NCI-H146 treated with DMSO at 0.1 percent for 48 hours (cell line): ENCODE results near the gene FRMPD2.
"Not testable (repeated sequence)": the region's sequence is repeated elsewhere in the genome, so short reads cannot be mapped to it uniquely, and the experiment has no call there.

Source experiments
- DNase-seq: peaks from one replicate; lab custom pipeline; 2025; ENCODE audit not compliant: unreplicated experiment; lab: John Stamatoyannopoulos, UW

Gene FRMPD2

DNA sequence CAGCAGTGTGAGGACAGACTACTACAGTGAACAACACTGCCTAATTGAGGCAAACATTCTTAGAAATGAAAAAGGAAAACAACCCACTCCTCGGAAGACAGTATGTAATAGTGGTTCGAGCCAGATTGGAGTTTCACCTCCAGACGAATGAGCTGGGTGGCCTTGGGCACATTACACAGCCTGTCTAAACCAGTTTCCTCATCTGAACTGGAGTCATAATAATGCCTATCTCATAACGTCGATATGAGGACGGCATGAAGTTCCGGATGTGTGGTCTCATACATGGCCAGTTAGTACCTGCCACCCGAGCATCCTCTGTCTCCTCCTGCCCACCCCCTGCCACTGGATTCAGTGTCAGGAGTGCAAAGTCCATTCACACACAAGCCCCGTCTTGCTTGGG is 15.8 kb upstream of the FRMPD2 start:
- DNase-seq: no peak

- DNase-seq: peak; percentile 13
Observed at GRCh38 chr10:48289501-48290238, 15.2 kb upstream of the FRMPD2 start.

- DNase-seq: no peak
Observed at GRCh38 chr10:48288661-48289060, 14.2 kb upstream of the FRMPD2 start.

DNA sequence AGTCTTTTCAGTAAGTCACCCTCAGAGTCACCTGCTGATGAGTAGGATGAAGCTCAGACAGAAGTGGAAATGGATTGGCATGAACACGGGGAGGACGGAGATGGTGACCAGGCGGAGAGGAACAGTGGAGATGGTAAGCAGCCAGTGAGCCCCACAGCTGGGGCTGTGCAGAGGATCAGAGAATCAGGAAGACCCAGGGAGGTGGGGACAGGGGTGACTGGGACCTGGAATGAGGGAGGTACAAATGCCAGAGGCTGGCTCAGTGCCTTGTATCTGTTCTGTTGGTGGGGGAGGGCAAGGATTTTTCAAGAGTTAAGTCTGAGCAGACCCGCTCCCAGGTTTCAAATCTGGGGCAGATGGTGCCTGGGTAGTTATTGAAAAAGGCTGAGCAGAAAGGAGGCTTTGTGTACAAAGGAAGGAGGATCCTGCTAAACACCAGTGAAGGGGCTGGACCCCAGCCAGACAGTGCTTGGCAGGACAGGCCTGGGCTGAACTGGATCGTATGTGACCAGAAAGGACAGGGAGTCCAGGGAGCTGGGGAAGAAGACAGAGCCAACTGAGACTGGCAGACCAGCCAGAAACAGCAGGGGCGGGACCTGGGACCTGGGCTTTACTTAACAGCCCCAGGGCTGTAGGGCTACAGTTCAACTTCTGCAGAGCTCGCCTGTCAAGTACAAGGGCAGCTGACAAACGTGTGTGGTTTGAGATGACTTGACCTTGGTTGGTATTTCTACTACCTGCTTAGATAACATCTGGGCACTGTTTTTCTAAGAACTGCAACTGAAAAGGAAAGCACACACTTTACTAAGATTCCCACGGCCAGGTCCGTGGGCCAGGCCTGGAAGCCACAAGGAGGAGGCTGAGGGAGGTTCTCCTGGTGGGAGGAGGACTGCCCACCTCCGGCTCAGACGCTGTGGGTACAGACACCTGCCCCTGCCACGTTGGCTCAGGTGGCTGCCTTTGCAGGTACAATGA is 13.2 kb upstream of the FRMPD2 start:
- DNase-seq: no peak

DNA sequence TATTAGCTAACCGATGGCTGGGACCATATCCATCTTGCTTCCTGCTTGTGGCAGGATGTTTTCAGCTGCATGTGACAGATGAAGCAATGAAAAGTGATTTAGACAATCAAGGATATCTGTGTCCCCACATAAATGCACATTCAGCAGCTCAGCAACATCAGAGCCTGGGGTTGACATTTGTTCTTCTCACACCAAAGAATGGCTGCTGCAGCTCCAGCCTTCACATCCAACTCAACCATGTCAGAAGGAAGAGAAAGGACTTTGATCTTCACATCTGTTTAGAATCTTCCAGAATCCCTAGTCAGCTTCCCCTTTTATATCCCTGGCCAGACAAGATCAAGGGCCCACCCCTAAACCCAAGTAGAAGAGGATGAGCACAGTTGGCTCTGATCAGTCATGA is 11.9 kb upstream of the FRMPD2 start:
- DNase-seq: no peak

GRCh38 chr10:48285710-48286109 is 11.2 kb upstream of the FRMPD2 start:
- DNase-seq: no peak

DNA sequence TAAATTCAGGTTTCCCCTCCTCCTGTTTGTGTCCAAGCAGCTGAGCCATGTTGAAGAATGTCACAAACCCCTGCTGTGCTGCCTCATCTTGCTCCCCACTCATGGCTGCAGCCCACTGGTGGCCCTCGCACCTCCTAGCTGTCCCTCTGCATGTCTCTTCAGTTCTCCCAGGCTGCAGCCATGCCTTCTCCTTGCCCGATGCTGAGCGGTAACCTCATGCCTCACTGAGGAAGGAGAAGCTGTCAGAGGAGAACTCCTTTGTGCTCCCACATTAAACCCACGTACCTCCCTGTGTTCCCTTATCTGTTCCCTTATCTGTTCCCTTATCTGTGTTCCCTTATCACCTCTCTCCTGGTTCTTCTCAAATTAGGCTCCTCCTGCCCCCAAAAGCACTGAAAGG is 10.3 kb upstream of the FRMPD2 start:
- DNase-seq: no peak

DNA sequence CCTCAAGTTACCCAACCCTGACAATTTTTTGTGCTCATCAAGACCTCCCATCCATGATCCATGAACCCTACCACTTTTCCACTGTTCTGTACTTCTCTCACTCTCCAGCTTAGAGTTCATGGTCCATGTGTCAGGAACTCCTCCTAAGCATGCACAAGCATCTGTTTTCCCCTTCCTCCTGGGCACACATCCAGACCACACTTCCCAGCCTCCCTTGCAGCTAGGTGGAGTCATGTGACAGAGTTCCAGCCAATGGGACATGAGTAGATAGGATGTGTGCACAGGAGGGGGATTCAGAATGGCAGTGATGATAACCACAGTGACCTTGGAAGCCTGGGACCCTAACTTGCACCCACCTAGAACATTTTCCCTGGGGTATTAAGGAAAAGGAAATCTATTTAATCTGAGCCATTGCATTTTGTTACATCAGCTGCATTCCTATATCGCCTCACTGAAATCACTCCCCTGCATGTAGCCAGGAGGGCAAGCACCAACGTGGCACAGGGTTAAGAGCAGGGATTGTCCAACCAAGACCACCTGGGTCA is 9.6 kb upstream of the FRMPD2 start:
- no peak for DNase-seq

GRCh38 chr10:48282829-48283228 is 8.3 kb upstream of the FRMPD2 start:
- no peak for DNase-seq

GRCh38 chr10:48281697-48282096 is 7.2 kb upstream of the FRMPD2 start:
- DNase-seq: not testable (repeated sequence)

- DNase-seq: no peak
Observed at GRCh38 chr10:48279081-48279751, 4.7 kb upstream of the FRMPD2 start.

DNA sequence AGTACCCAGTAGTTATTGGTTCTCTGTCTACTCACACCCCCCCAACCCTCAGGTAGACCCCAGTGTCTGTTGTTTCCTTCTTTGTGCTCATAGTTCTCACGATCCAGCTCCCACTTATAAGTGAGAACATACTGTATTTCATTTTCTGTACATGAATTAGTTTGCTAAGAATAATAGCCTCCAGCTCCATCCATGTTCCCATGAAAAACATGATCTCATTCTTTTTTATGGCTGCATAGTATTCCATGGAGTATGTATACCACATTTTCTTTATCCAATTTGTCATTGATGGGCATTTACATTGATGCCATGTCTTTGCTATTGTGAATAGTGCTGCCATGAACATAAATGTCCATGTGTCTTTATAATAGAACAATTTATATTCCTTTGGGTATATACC is 2.6 kb upstream of the FRMPD2 start:
- DNase-seq: no peak

GRCh38 chr10:48273741-48274140 is 755 bp downstream of the FRMPD2 start:
- no peak for DNase-seq

- no peak for DNase-seq
Observed at GRCh38 chr10:48272682-48273081, 1.8 kb downstream of the FRMPD2 start.

DNA sequence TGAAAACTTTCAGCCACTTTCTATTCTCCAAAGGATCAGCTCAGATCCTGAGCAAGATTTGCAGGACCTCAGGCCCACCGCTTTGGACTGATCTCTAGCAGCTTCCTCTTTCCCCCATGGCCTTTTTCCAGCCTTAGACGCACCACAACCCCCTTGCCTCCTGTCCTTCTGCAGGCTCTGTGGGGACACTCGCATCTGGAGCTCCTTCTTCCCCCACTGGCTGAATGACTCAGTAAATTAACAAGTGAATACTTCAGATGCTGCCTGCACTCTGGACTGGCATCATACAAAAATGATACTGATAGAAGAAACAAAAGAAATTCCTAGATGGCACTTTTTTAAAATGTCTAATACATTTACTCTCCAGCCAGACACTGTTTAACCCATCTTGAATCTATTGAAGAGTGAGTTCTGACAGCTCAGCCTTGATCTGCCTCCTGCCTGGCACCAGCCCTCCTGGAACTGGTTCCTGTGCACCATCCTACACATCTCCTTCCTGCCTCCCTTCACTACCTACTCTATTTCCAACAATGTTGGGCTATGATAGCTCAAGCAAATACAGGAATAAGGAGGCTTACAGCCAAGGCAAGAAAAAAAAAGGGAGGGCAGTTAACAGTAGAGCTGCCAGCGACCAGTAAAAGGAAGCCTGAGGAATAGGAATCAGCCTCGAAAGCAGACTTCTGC is 3.3 kb downstream of the FRMPD2 start:
- DNase-seq: no peak

DNA sequence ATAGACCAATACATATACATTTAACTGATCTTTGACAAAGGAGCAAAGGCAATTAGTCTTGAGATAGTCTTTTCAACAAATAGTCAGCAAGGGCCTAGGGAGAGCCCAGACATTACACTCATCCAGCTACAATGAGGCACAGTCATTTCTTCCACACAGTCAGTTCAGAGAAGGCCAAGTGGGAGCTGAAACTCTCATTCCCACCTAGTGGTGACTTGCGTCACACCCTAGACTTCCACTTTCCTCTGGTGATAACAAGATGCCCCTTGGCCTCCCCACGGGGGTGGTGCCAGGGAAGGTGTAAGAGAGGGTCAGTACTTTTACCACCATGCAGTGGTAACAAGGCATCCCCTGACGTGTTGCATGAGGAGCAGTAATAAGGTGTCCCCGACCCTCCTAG is 8.0 kb downstream of the FRMPD2 start:
- no peak for DNase-seq

- no peak for DNase-seq
Observed at GRCh38 chr10:48258105-48258504, 16.4 kb downstream of the FRMPD2 start.

GRCh38 chr10:48257407-48257961 is 17.0 kb downstream of the FRMPD2 start:
- no peak for DNase-seq

DNA sequence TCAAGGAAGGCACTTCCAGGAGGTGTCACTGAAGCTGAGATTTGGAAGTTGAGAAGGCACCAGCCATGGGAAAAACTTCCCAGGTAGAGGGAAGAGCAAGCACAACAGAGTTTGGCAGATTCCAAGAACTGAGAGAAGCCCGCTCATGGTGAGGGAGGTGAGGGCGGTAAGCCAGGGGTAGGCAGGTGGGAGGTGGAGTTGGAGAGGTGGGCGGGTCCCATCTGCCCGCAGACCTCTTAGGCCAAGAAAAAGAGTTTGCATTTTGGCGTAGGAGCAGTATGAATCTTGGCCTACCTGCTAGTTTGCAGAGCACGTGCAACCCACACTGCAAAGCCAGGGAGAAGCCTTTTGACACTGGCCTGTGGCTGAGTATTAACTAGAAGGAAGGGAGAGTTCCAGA is 18.8 kb downstream of the FRMPD2 start:
- DNase-seq: no peak

- DNase-seq: no peak
Observed at GRCh38 chr10:48254750-48255512, 19.6 kb downstream of the FRMPD2 start.
